Choroid plexus epithelial cell (primary cell): ENCODE data around the gene MERTK.

ENCODE experiments used
- DNase-seq: peaks from one replicate; pipeline ENCODE4 v3.0.0-alpha.2; 2010; ENCODE audit warnings: low read depth
- H3K4me3 ChIP-seq: 2 replicates; pipeline ENCODE4 v1.5.1; 2011; ENCODE audit warnings: low read depth, mild to moderate bottlenecking, control low read depth, low read length, moderate library complexity
- TF ChIP-seq, protein P1 (sequence below): conservative IDR thresholded peaks from 2 replicates; pipeline ENCODE4 v1.5.1; 2011; ENCODE audit warnings: low read depth, mild to moderate bottlenecking, control low read depth, inconsistent platforms, low read length, moderate library complexity

MERTK gene

DNA sequence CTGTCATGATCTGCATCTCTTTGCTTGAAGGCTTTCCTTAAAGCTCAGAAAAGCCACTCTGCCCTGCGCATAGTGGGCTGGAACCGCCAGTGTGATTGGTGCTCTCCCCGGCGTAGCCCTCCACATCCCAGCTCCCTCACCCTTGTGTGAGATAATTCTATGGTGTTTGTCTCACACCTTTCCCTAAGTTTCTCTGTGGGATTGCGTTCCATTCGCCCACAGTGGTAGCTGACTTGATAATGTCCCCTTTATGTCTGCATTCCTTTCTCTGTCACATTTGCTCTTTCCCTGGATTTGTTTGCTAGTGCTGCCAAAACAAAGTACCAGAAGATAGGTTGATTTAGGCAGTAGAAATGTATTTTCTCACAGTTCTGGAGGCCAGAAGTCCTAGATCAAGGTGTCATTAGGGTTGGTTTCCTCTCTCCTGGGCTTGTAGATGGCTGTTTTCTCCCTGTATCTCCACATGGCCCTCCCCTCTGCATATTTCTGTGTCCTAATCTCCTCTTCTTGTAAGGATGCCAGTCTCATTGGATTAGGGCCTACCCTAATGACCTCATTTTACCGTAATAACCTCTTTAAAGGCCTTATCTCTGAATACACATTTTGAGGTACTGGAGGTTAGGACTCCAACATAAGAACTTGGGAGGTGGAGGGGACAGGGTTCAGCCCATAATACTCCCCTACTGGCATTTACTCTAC, 149.3 kb downstream of the MERTK start:
- H3K4me3 ChIP-seq = no peak overlapping the region
- DNase-seq = no peak
- TF ChIP-seq, protein P1, sequence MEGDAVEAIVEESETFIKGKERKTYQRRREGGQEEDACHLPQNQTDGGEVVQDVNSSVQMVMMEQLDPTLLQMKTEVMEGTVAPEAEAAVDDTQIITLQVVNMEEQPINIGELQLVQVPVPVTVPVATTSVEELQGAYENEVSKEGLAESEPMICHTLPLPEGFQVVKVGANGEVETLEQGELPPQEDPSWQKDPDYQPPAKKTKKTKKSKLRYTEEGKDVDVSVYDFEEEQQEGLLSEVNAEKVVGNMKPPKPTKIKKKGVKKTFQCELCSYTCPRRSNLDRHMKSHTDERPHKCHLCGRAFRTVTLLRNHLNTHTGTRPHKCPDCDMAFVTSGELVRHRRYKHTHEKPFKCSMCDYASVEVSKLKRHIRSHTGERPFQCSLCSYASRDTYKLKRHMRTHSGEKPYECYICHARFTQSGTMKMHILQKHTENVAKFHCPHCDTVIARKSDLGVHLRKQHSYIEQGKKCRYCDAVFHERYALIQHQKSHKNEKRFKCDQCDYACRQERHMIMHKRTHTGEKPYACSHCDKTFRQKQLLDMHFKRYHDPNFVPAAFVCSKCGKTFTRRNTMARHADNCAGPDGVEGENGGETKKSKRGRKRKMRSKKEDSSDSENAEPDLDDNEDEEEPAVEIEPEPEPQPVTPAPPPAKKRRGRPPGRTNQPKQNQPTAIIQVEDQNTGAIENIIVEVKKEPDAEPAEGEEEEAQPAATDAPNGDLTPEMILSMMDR = no peak

DNA sequence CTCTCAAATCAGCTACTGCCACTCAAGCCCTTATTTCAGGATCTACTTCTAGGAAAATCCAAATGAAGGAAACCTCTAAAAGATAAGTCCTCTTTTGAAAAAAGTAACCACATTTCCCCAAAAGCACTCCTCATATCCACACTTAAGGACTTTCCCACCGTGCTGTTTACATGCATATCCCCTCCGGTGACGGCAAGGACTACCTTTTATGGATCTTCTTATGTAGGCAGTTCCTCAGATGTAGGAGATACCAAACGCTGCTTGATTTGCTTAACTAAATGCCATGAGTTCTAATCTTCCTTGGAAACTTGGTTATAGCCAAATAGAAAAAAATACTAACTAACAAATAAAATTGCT, 149.8 kb downstream of the MERTK start:
- no peak overlapping the region for H3K4me3 ChIP-seq
- DNase-seq = no peak
- TF ChIP-seq, protein P1 = no peak

DNA sequence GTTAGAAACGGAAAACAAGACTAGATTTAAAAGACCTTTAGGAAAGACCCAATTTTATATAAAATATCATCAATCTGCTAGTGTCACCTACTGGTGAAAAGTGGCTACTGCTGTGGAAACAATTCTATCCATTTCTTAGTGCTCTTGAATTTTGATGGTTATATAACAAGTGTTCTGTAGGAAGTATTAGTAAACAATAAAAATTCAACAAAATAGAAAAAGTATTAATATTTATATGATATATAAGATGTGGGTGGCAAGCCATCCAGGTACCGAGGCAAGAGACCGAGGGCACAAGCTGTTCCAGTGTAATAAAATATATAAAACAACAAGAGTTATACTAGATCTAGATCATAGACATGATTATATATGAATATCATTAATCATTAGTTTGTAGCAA, 150.5 kb downstream of the MERTK start:
- DNase-seq = peak; percentile 80
- no peak overlapping the region for H3K4me3 ChIP-seq

DNA sequence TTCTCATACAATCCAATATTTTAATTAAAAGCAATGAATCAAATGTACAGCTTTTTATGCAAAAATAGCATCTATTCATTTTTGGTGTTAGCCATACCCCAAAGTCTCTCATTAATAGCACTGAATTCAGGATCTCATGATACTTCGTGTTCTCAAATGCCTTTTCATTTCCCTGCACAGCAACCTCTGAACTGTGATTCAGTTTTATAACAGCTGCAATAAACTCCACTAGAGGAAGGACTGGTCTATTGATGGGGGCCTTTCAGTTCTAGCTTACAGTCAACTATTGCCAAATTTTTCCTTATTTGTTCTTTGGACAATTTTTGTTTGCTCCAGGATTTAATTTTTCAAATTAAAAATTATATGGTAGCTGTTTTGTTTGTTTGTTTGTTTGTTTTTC, 151.9 kb downstream of the MERTK start:
- TF ChIP-seq, protein P1 = no peak
- DNase-seq = no peak

More for the DNA sequence above, 150.5 kb downstream of the MERTK start:
- TF ChIP-seq, protein P1 = peak; percentile 75

DNA sequence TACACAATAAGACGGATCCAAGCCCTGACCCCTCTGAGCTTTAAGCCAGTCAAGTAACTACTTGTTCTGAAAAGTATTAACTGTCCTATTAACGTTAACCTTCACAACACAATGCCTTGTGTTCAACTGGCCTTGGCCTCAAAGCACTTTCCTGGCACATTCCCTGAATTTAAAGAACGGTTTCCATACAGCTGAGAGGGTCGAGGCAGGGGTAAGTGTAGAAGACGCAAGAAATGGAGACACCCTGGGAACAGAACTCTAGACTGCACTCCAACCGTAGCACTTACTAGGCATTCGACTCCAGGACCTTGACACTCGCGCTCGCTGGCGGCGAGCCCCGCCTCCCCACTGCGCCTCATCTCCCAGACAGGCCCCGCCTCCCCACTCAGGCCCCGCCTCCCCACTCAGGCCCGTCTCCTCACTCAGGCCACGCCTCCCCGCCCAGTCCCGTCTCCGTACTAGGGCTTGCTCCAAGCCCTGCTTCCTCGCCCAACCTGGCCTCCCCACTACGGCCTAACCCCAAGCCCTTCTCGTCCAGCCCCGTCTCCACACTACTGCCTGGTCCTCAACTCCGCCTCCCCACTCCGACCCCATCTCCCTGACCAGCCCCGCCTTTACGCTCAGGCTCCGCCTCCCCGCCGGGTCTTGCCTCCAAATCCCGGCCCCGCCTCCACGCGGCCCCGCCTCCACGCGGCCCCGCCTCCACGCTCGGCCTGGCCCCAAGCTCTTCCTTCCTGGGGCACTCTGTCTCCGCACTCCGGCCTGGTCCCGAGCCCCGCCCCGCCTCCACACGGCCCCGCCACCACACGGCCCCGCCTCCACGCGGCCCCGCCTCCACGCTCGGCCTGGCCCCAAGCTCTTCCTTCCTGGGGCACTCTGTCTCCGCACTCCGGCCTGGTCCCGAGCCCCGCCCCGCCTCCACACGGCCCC, 155.8 kb downstream of the MERTK start:
- peak; percentile 98 for DNase-seq
- H3K4me3 ChIP-seq = peak overlapping the region; percentile 88
- TF ChIP-seq, protein P1 = no peak

More for the DNA sequence above, 151.9 kb downstream of the MERTK start:
- no peak overlapping the region for H3K4me3 ChIP-seq

DNA sequence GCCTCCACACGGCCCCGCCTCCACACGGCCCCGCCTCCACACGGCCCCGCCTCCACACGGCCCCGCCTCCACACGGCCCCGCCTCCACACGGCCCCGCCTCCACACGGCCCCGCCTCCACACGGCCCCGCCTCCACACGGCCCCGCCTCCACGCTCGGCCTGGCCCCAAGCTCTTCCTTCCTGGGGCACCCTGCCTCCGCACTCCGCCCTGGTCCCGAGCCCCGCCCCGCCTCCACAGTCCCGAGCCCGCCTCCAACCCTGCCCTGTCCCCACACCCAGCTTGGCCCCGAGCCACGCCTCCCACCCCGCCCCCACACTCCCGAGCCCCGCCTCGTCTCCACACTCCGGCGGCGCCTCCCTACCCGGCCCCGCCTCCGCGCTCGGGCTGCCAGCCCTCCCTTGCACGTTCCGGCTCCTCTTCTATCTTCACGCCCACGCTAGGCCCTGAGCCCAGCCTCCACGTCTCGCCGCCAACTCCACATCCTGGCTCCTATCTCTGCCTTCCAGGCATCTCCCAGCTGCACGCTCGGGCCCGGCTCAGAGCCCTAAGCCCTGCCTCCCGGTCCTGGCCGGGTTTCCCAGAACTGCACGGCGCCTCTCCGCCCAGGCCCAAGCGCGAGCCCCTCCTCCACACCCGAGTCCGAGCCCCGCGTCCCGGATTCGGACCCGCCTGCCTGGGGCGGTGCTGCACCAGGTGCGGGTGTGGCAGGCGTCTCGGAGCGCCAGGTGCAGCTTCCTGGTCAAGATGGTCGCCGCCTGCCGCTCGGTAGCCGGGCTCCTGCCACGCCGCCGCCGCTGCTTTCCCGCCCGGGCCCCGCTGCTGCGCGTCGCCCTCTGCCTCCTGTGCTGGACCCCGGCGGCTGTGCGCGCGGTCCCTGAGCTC, 156.7 kb downstream of the MERTK start, which contains the start of gene TMEM87B:
Gene TMEM87B, plus strand, starts transcription at position 423 of the 883 bp plus-strand sequence. Its CDS starts 323 bp downstream, at position 746.
- DNase-seq = peak; percentile 99
- TF ChIP-seq, protein P1 = no peak
- peak within 1 kb of the TSS; percentile 89 for H3K4me3 ChIP-seq
